ENCODE data around the gene ATG13. TPM values are rescaled to one million over a fixed set of nuclear protein-coding genes. Genes with fewer than 3 reads are reported as not detected.

Gene ATG13
- total RNA-seq, 1 donor from 2014 or later, result 67.3 TPM

GRCh38 chr11:46633291-46634217 lies 16.2 kb downstream of the ATG13 start:
- Mint-ChIP-seq H3K4me1 (ENCODE audit: unreplicated experiment) (peaks cover 5% of the 10 kb centered on the region), H3K4me3 (no peak overlapping the region), H3K27ac (no peak overlapping the region), H3K36me3 (peaks cover 3% of the 10 kb centered on the region), H3K9me3 (no peaks in the 10 kb centered on the region), H3K27me3 (no peaks in the 10 kb centered on the region)
- TF ChIP-seq CTCF (conservative IDR thresholded peaks at IDR 0.05), result no peak
- no peak for DNase-seq (ENCODE audit: extremely low spot score, unreplicated experiment)

GRCh38 chr11:46635557-46636139 lies 18.3 kb downstream of the ATG13 start:
- Mint-ChIP-seq H3K4me1 (ENCODE audit: unreplicated experiment) (no peaks in the 10 kb centered on the region), H3K27ac (no peak overlapping the region), H3K9me3 (no peaks in the 10 kb centered on the region), H3K36me3 (peaks cover 15% of the 10 kb centered on the region), H3K27me3 (no peaks in the 10 kb centered on the region), H3K4me3 (no peak overlapping the region)
- no peak for DNase-seq (ENCODE audit: extremely low spot score, unreplicated experiment)
- TF ChIP-seq CTCF (conservative IDR thresholded peaks at IDR 0.05), result no peak

GRCh38 chr11:46637546-46637945 lies 20.2 kb downstream of the ATG13 start:
- H3K36me3 Mint-ChIP-seq, result peaks cover 17% of the 10 kb centered on the region
- H3K4me1 Mint-ChIP-seq (ENCODE audit: unreplicated experiment), result no peaks in the 10 kb centered on the region
- H3K9me3 Mint-ChIP-seq, result no peaks in the 10 kb centered on the region
- H3K4me3 Mint-ChIP-seq, result no peak overlapping the region
- DNase-seq (ENCODE audit: extremely low spot score, unreplicated experiment), result no peak
- no peak overlapping the region for H3K27ac Mint-ChIP-seq
- TF ChIP-seq CTCF (conservative IDR thresholded peaks at IDR 0.05), result no peak
- H3K27me3 Mint-ChIP-seq, result no peaks in the 10 kb centered on the region

- no peaks in the 10 kb centered on the region for H3K9me3 Mint-ChIP-seq
- no peak for TF ChIP-seq CTCF (conservative IDR thresholded peaks at IDR 0.05)
Measured at GRCh38 chr11:46639197-46639839, 22.0 kb downstream of the ATG13 start.

GRCh38 chr11:46640036-46640788 lies 22.9 kb downstream of the ATG13 start:
- Mint-ChIP-seq H3K27ac (no peak overlapping the region), H3K4me3 (no peak overlapping the region), H3K9me3 (no peaks in the 10 kb centered on the region), H3K4me1 (ENCODE audit: unreplicated experiment) (no peaks in the 10 kb centered on the region), H3K27me3 (no peaks in the 10 kb centered on the region), H3K36me3 (peaks cover 25% of the 10 kb centered on the region)
- no peak for DNase-seq (ENCODE audit: extremely low spot score, unreplicated experiment)
- no peak for TF ChIP-seq CTCF (conservative IDR thresholded peaks at IDR 0.05)

More at GRCh38 chr11:46639197-46639839, 22.0 kb downstream of the ATG13 start:
- H3K27ac Mint-ChIP-seq, result no peak overlapping the region
- H3K4me3 Mint-ChIP-seq, result no peak overlapping the region
- no peaks in the 10 kb centered on the region for H3K4me1 Mint-ChIP-seq (ENCODE audit: unreplicated experiment)
- peaks cover 25% of the 10 kb centered on the region for H3K36me3 Mint-ChIP-seq
- DNase-seq (ENCODE audit: extremely low spot score, unreplicated experiment), result no peak
- no peaks in the 10 kb centered on the region for H3K27me3 Mint-ChIP-seq

Measured in type B pancreatic cell (in vitro differentiated cells).